SK-N-MC (cell line): Measurements from ENCODE around the gene ORC4.
"Not testable (repeated sequence)": the region's sequence is repeated elsewhere in the genome, so short reads cannot be mapped to it uniquely, and the experiment has no call there.

Experiments used
- EZH2 ChIP-seq: fragments of 200-600 bp; sonication (generic); IDR thresholded peaks from one replicate; pipeline ENCODE4 v1.6.1; 2017; ENCODE audit warnings: antibody characterized with exemption
- FOXP2 ChIP-seq: optimal IDR thresholded peaks from 2 replicates; pipeline ENCODE3; 2011; ENCODE audit warnings: mild to moderate bottlenecking, moderate library complexity; ENCODE audit not compliant: insufficient read depth; ENCODE audit errors: extremely low read length, control extremely low read depth
- POLR2AphosphoS5 ChIP-seq: IDR thresholded peaks from 2 replicates; pipeline ENCODE4 v1.6.1; 2012; ENCODE audit warnings: mild to moderate bottlenecking, low read depth, low read length, borderline replicate concordance

GRCh38 chr2:148008411-148008810 is 12.1 kb downstream of the ORC4 start:
- not testable (repeated sequence) for TF ChIP-seq EZH2, POLR2AphosphoS5, FOXP2
